ENCODE data around the gene ALS2CL.

ALS2CL gene

GRCh38 chr3:46695962-46696894, 2.7 kb upstream of the ALS2CL start:
- H3K36me3 ChIP-seq (ENCODE audit: insufficient read depth, low read length), result no peaks in the 10 kb centered on the region
- no peak overlapping the region for H3K4me3 ChIP-seq (ENCODE audit: low read length)
- peaks cover 9% of the 10 kb centered on the region for H3K4me1 ChIP-seq (ENCODE audit: control insufficient read depth, insufficient read depth, low read length)

GRCh38 chr3:46695177-46695961, 1.9 kb upstream of the ALS2CL start:
- Histone ChIP-seq H3K27me3 (ENCODE audit: control insufficient read depth, insufficient read depth, low read length) (peaks cover 22% of the 10 kb centered on the region), H3K9ac (ENCODE audit: low read depth, low read length) (no peak overlapping the region), H3K4me3 (ENCODE audit: low read length) (no peak overlapping the region), H3K4me1 (ENCODE audit: control insufficient read depth, insufficient read depth, low read length) (peaks cover 9% of the 10 kb centered on the region), H3K4me2 (ENCODE audit: low read length) (no peak overlapping the region), H3K36me3 (ENCODE audit: insufficient read depth, low read length) (no peaks in the 10 kb centered on the region), H3K9me3 (replicated peaks; ENCODE audit: low read length) (no peaks in the 10 kb centered on the region)

More at GRCh38 chr3:46695962-46696894, 2.7 kb upstream of the ALS2CL start:
- H3K9me3 ChIP-seq (replicated peaks; ENCODE audit: low read length), result no peaks in the 10 kb centered on the region
- no peak overlapping the region for H3K9ac ChIP-seq (ENCODE audit: low read depth, low read length)
- peaks cover 27% of the 10 kb centered on the region for H3K27me3 ChIP-seq (ENCODE audit: control insufficient read depth, insufficient read depth, low read length)
- no peak overlapping the region for H3K4me2 ChIP-seq (ENCODE audit: low read length)

GRCh38 chr3:46694520-46694919, 1.0 kb upstream of the ALS2CL start:
- Histone ChIP-seq H3K4me1 (ENCODE audit: control insufficient read depth, insufficient read depth, low read length) (peaks cover 9% of the 10 kb centered on the region), H3K9me3 (replicated peaks; ENCODE audit: low read length) (no peaks in the 10 kb centered on the region), H3K27me3 (ENCODE audit: control insufficient read depth, insufficient read depth, low read length) (peaks cover 18% of the 10 kb centered on the region), H3K4me2 (ENCODE audit: low read length) (no peak overlapping the region), H3K36me3 (ENCODE audit: insufficient read depth, low read length) (no peaks in the 10 kb centered on the region), H3K4me3 (ENCODE audit: low read length) (no peak overlapping the region), H3K9ac (ENCODE audit: low read depth, low read length) (no peak overlapping the region)

- Histone ChIP-seq H3K36me3 (ENCODE audit: insufficient read depth, low read length) (no peaks in the 10 kb centered on the region), H3K4me3 (ENCODE audit: low read length) (peak overlapping the region; percentile 64), H3K27me3 (ENCODE audit: control insufficient read depth, insufficient read depth, low read length) (peaks cover 14% of the 10 kb centered on the region), H3K9me3 (replicated peaks; ENCODE audit: low read length) (no peaks in the 10 kb centered on the region), H3K9ac (ENCODE audit: low read depth, low read length) (peak overlapping the region; percentile 52), H3K4me2 (ENCODE audit: low read length) (peak overlapping the region; percentile 89), H3K4me1 (ENCODE audit: control insufficient read depth, insufficient read depth, low read length) (peaks cover 9% of the 10 kb centered on the region)
These were observed 380 bp upstream of the ALS2CL start for GRCh38 chr3:46693892-46694226.

- H3K9ac ChIP-seq (ENCODE audit: low read depth, low read length), result peak overlapping the region; percentile 54
- peaks cover 9% of the 10 kb centered on the region for H3K4me1 ChIP-seq (ENCODE audit: control insufficient read depth, insufficient read depth, low read length)
- H3K4me2 ChIP-seq (ENCODE audit: low read length), result peak overlapping the region; percentile 89
- H3K4me3 ChIP-seq (ENCODE audit: low read length), result peak overlapping the region; percentile 71
- H3K9me3 ChIP-seq (replicated peaks; ENCODE audit: low read length), result no peaks in the 10 kb centered on the region
- H3K27me3 ChIP-seq (ENCODE audit: control insufficient read depth, insufficient read depth, low read length), result peaks cover 14% of the 10 kb centered on the region
- H3K36me3 ChIP-seq (ENCODE audit: insufficient read depth, low read length), result no peaks in the 10 kb centered on the region
These were observed 901 bp downstream of the ALS2CL start for GRCh38 chr3:46692566-46692990.

- Histone ChIP-seq H3K4me1 (ENCODE audit: control insufficient read depth, insufficient read depth, low read length) (peaks cover 9% of the 10 kb centered on the region), H3K9ac (ENCODE audit: low read depth, low read length) (no peak overlapping the region), H3K4me2 (ENCODE audit: low read length) (no peak overlapping the region), H3K36me3 (ENCODE audit: insufficient read depth, low read length) (no peaks in the 10 kb centered on the region), H3K4me3 (ENCODE audit: low read length) (no peak overlapping the region), H3K9me3 (replicated peaks; ENCODE audit: low read length) (no peaks in the 10 kb centered on the region), H3K27me3 (ENCODE audit: control insufficient read depth, insufficient read depth, low read length) (peaks cover 14% of the 10 kb centered on the region)
These were observed 2.7 kb downstream of the ALS2CL start for GRCh38 chr3:46690798-46691197.

GRCh38 chr3:46685446-46685845, 8.0 kb downstream of the ALS2CL start:
- Histone ChIP-seq H3K4me2 (ENCODE audit: low read length) (no peak overlapping the region), H3K4me1 (ENCODE audit: control insufficient read depth, insufficient read depth, low read length) (no peaks in the 10 kb centered on the region), H3K9me3 (replicated peaks; ENCODE audit: low read length) (no peaks in the 10 kb centered on the region), H3K4me3 (ENCODE audit: low read length) (no peak overlapping the region), H3K9ac (ENCODE audit: low read depth, low read length) (no peak overlapping the region), H3K36me3 (ENCODE audit: insufficient read depth, low read length) (no peaks in the 10 kb centered on the region), H3K27me3 (ENCODE audit: control insufficient read depth, insufficient read depth, low read length) (peaks cover 6% of the 10 kb centered on the region)

GRCh38 chr3:46684891-46685290, 8.6 kb downstream of the ALS2CL start:
- no peaks in the 10 kb centered on the region for H3K36me3 ChIP-seq (ENCODE audit: insufficient read depth, low read length)
- H3K9ac ChIP-seq (ENCODE audit: low read depth, low read length), result no peak overlapping the region
- no peaks in the 10 kb centered on the region for H3K9me3 ChIP-seq (replicated peaks; ENCODE audit: low read length)
- no peak overlapping the region for H3K4me2 ChIP-seq (ENCODE audit: low read length)
- H3K4me1 ChIP-seq (ENCODE audit: control insufficient read depth, insufficient read depth, low read length), result no peaks in the 10 kb centered on the region
- no peak overlapping the region for H3K4me3 ChIP-seq (ENCODE audit: low read length)
- H3K27me3 ChIP-seq (ENCODE audit: control insufficient read depth, insufficient read depth, low read length), result peaks cover 7% of the 10 kb centered on the region

- no peaks in the 10 kb centered on the region for H3K4me1 ChIP-seq (ENCODE audit: control insufficient read depth, insufficient read depth, low read length)
- H3K9me3 ChIP-seq (replicated peaks; ENCODE audit: low read length), result no peaks in the 10 kb centered on the region
- no peaks in the 10 kb centered on the region for H3K36me3 ChIP-seq (ENCODE audit: insufficient read depth, low read length)
- no peak overlapping the region for H3K4me3 ChIP-seq (ENCODE audit: low read length)
- H3K27me3 ChIP-seq (ENCODE audit: control insufficient read depth, insufficient read depth, low read length), result peaks cover 9% of the 10 kb centered on the region
- H3K4me2 ChIP-seq (ENCODE audit: low read length), result no peak overlapping the region
- H3K9ac ChIP-seq (ENCODE audit: low read depth, low read length), result no peak overlapping the region
These were observed 10.5 kb downstream of the ALS2CL start for GRCh38 chr3:46682974-46683373.

GRCh38 chr3:46681856-46682540, 11.5 kb downstream of the ALS2CL start:
- no peaks in the 10 kb centered on the region for H3K36me3 ChIP-seq (ENCODE audit: insufficient read depth, low read length)

GRCh38 chr3:46681387-46681786, 12.1 kb downstream of the ALS2CL start:
- no peaks in the 10 kb centered on the region for H3K36me3 ChIP-seq (ENCODE audit: insufficient read depth, low read length)
- no peak overlapping the region for H3K4me3 ChIP-seq (ENCODE audit: low read length)
- no peak overlapping the region for H3K4me2 ChIP-seq (ENCODE audit: low read length)
- peaks cover 6% of the 10 kb centered on the region for H3K4me1 ChIP-seq (ENCODE audit: control insufficient read depth, insufficient read depth, low read length)
- H3K9ac ChIP-seq (ENCODE audit: low read depth, low read length), result no peak overlapping the region
- no peaks in the 10 kb centered on the region for H3K9me3 ChIP-seq (replicated peaks; ENCODE audit: low read length)
- peaks cover 9% of the 10 kb centered on the region for H3K27me3 ChIP-seq (ENCODE audit: control insufficient read depth, insufficient read depth, low read length)

More at GRCh38 chr3:46681856-46682540, 11.5 kb downstream of the ALS2CL start:
- H3K4me3 ChIP-seq (ENCODE audit: low read length), result no peak overlapping the region
- H3K4me1 ChIP-seq (ENCODE audit: control insufficient read depth, insufficient read depth, low read length), result peaks cover 6% of the 10 kb centered on the region
- H3K9me3 ChIP-seq (replicated peaks; ENCODE audit: low read length), result no peaks in the 10 kb centered on the region
- H3K4me2 ChIP-seq (ENCODE audit: low read length), result no peak overlapping the region
- peaks cover 9% of the 10 kb centered on the region for H3K27me3 ChIP-seq (ENCODE audit: control insufficient read depth, insufficient read depth, low read length)
- H3K9ac ChIP-seq (ENCODE audit: low read depth, low read length), result no peak overlapping the region

Data from skeletal muscle satellite cell (primary cell).